Measurements from ENCODE around the gene TCP11L2. TPM values are rescaled to one million over a fixed set of nuclear protein-coding genes. Genes with fewer than 3 reads are reported as not detected.

TCP11L2 gene
- total and polyA plus RNA-seq, 2 of the 8 experiments (the other 6 are each of a cell fraction or from before 2014, with no cell fraction given), result 2.1 to 7.1 TPM

DNA sequence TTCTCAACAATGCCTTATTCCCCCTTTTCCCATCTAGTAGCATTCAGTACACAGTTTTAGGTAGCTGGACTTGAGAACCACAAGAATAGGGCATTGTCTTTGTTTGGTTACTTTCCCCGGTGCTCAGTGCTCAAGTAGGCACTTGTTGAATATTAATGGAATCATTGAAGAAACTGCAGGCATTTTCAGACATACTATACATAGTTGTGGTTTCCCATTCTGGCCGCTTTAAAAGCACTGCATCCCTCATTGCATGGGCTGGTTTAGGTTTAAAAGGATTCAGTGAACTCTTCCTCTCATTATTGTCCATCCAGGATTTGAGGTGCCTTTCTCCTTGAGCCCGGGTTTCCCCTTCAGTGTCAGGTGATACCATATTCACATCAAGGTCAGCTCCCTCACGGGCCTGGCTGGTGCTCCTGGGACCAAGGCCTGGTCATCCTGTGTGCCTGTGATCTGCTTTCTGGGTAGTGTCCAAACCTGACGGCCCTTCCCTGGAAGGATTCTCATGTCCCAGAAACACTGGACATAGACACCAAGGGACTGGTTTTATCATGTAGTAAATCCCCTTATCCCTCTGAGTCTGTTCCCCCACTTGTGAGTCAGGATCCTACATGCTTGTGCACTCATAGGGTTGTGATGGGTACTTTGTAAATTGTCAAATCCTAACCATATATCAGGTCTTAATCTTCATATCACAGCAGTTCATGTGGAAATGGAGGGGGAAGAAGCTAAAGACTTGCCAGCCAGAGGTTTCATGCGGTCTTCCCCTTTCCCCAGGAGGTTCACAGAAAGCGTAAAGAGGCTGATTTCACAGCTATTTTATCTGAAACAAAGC lies 7.4 kb downstream of the TCP11L2 start:
- no peaks in the 10 kb centered on the region for H3K79me2 ChIP-seq (ENCODE audit: control insufficient read depth in 1 of 2, insufficient read depth in 2 of 2, low read length in 2 of 2)
- H2AFZ ChIP-seq (ENCODE audit: low read length), result no peak overlapping the region
- H3K23me2 ChIP-seq (ENCODE audit: low read depth, low read length), result no peaks in the 10 kb centered on the region
- no peak overlapping the region for H3K4ac ChIP-seq (replicated peaks; ENCODE audit: insufficient read length, low read depth, low read length)
- FAIRE-seq (no peak), DNase-seq (ENCODE audit: low read depth in 1 of 2, low spot score in 2 of 2) (no peak)
- TF ChIP-seq RNF2 (IDR thresholded peaks at IDR 0.05; ENCODE audit: borderline replicate concordance, low read depth, low read length, missing control alignments, poor library complexity, severe bottlenecking) (no peak), CREB1 (IDR thresholded peaks at IDR 0.05) (no peak), GTF2F1 (IDR thresholded peaks at IDR 0.05; ENCODE audit: borderline replicate concordance, low read depth, low read length) (no peak), HDAC2 (IDR thresholded peaks at IDR 0.05; ENCODE audit: borderline replicate concordance in 1 of 2, low read depth in 2 of 2, low read length in 2 of 2) (no peak), RFX5 (IDR thresholded peaks at IDR 0.05; ENCODE audit: borderline replicate concordance, low read depth, low read length) (no peak), GABPA (IDR thresholded peaks at IDR 0.05; ENCODE audit: borderline replicate concordance, insufficient read depth, low read length) (no peak), RBBP5 (IDR thresholded peaks at IDR 0.05; ENCODE audit: borderline replicate concordance, low read depth, low read length) (no peak)
- H2BK120ac ChIP-seq (replicated peaks; ENCODE audit: low read depth, low read length), result no peak overlapping the region
- H3K4me2 ChIP-seq (ENCODE audit: insufficient read depth in 1 of 2, low read depth in 2 of 2, low read length in 2 of 2), result no peak overlapping the region
- H3K27me3 ChIP-seq (replicated peaks in 1 of 4; ENCODE audit: control insufficient read depth in 3 of 4, extremely low read depth in 1 of 4, insufficient read depth in 3 of 4, low read length in 3 of 4), result no peaks in the 10 kb centered on the region
- H3K56ac ChIP-seq (replicated peaks; ENCODE audit: insufficient read length, low read depth, low read length), result no peak overlapping the region
- H3K9ac ChIP-seq (replicated peaks in 1 of 4; ENCODE audit: extremely low read depth in 1 of 4, low read depth in 3 of 4, low read length in 3 of 4), result no peak overlapping the region
- H2BK20ac ChIP-seq (ENCODE audit: low read length), result no peak overlapping the region
- no peak overlapping the region for H2AK5ac ChIP-seq (ENCODE audit: low read depth, low read length)
- no peak overlapping the region for H2BK15ac ChIP-seq (ENCODE audit: low read length)
- no peaks in the 10 kb centered on the region for H3K9me3 ChIP-seq (ENCODE audit: insufficient read depth in 2 of 2, low read depth in 1 of 2, low read length in 1 of 2)
- no peak overlapping the region for H4K8ac ChIP-seq (ENCODE audit: extremely low read depth, insufficient read depth, low read length)
- 86% methylated on average over 7 of the region's 7 CpGs; no CpG with 5 or more reads in 1 of the 2 experiments for WGBS, 2 experiments (ENCODE audit: extremely low coverage in 1 of 2, insufficient coverage in 1 of 2, insufficient read length in 1 of 2, insufficient replicate concordance in 2 of 2, low coverage in 1 of 2, low lambda C conversion rate in 2 of 2, missing lambda C conversion rate in 1 of 2)
- no peak overlapping the region for H4K5ac ChIP-seq (ENCODE audit: insufficient read length, low read depth, low read length)
- peaks cover 0 to 7% (median 2%) of the 10 kb centered on the region in 4 experiments; a peak in 3 of 7 replicates for H3K4me1 ChIP-seq (replicated peaks in 1 of 4; ENCODE audit: control insufficient read depth in 3 of 4, insufficient read depth in 4 of 4, low read length in 3 of 4)
- ChIA-PET POLR2A (ENCODE audit: partially characterized antibody) (no interaction called here), CTCF (ENCODE audit: partially characterized antibody) (interaction anchor here (0.9 to 1.5 kb wide), 3 partner anchors 9 to 81 kb away, joined by 3 to 5 read pairs (median 4); no protein-coding TSS in a partner anchor)
- no peaks in the 10 kb centered on the region for H4K20me1 ChIP-seq (replicated peaks in 1 of 2; ENCODE audit: control insufficient read depth in 1 of 2, insufficient read depth in 2 of 2, low read length in 2 of 2)
- H2BK12ac ChIP-seq (ENCODE audit: low read depth, low read length), result no peak overlapping the region
- no peak overlapping the region for H3K18ac ChIP-seq (ENCODE audit: extremely low read depth, low read length)
- H3K36me3 ChIP-seq (ENCODE audit: control insufficient read depth in 2 of 4, insufficient read depth in 4 of 4, low read length in 3 of 4), result no peaks in the 10 kb centered on the region
- H2BK5ac ChIP-seq (ENCODE audit: low read depth, low read length), result no peak overlapping the region
- no peak overlapping the region for H3K27ac ChIP-seq (ENCODE audit: low read depth, low read length)
- no peak overlapping the region for H4K91ac ChIP-seq (replicated peaks; ENCODE audit: insufficient read length, low read length)
- no peak overlapping the region for H3K23ac ChIP-seq (ENCODE audit: insufficient read length)
- H3K4me3 ChIP-seq (ENCODE audit: extremely low read depth in 1 of 4, insufficient read depth in 2 of 4, low read depth in 3 of 4, low read length in 4 of 4), result no peak overlapping the region
- H3K79me1 ChIP-seq (ENCODE audit: low read depth, low read length), result no peaks in the 10 kb centered on the region
- H3K14ac ChIP-seq (ENCODE audit: insufficient read length), result no peak overlapping the region
